HG02870 (cell line): ENCODE results near the gene TUT4.
"Not testable (repeated sequence)": the region's sequence is repeated elsewhere in the genome, so short reads cannot be mapped to it uniquely, and the experiment has no call there.

ENCODE experiments used
- ATAC-seq: cut with Tn5 transposase; IDR thresholded peaks from one replicate; pipeline ENCODE4 v1.9.1; 2021; ENCODE audit warnings: mild to moderate bottlenecking, moderate library complexity; ENCODE audit not compliant: unreplicated experiment

Gene TUT4

GRCh38 chr1:52552505-52553361 lies at the start of gene TUT4:
TSS of gene TUT4 (minus strand) at chr1:52553092. CDS start at chr1:52526280, 26,812 bp downstream.
- peak; percentile 25 for ATAC-seq

GRCh38 chr1:52601991-52602855 lies 49.3 kb upstream of the TUT4 start, which contains the start of gene GPX7:
TSS of gene GPX7 (plus strand) at chr1:52602371. CDS start at chr1:52602410, 39 bp downstream.
- ATAC-seq = no peak

GRCh38 chr1:52601519-52601918 lies 48.6 kb upstream of the TUT4 start:
- ATAC-seq = no peak

GRCh38 chr1:52600533-52601179 lies 47.8 kb upstream of the TUT4 start:
- ATAC-seq = no peak

- ATAC-seq = no peak
Measured at GRCh38 chr1:52599236-52599635, 46.3 kb upstream of the TUT4 start.

- ATAC-seq = no peak
Measured at GRCh38 chr1:52598729-52599128, 45.8 kb upstream of the TUT4 start.

GRCh38 chr1:52597912-52598311 lies 45.0 kb upstream of the TUT4 start:
- ATAC-seq = no peak

GRCh38 chr1:52595061-52595460 lies 42.2 kb upstream of the TUT4 start:
- no peak for ATAC-seq

- no peak for ATAC-seq
Measured at GRCh38 chr1:52593495-52593894, 40.6 kb upstream of the TUT4 start.

GRCh38 chr1:52592637-52593323 lies 39.9 kb upstream of the TUT4 start:
- ATAC-seq = no peak

GRCh38 chr1:52590266-52590665 lies 37.4 kb upstream of the TUT4 start:
- ATAC-seq = no peak

GRCh38 chr1:52588535-52588934 lies 35.6 kb upstream of the TUT4 start:
- ATAC-seq = no peak

- no peak for ATAC-seq
Measured at GRCh38 chr1:52588027-52588426, 35.1 kb upstream of the TUT4 start.

GRCh38 chr1:52585474-52585873 lies 32.6 kb upstream of the TUT4 start:
- ATAC-seq = no peak

GRCh38 chr1:52582116-52582696 lies 29.3 kb upstream of the TUT4 start:
- no peak for ATAC-seq

GRCh38 chr1:52580283-52580682 lies 27.4 kb upstream of the TUT4 start:
- ATAC-seq = no peak

GRCh38 chr1:52579415-52579814 lies 26.5 kb upstream of the TUT4 start:
- no peak for ATAC-seq

GRCh38 chr1:52578066-52578465 lies 25.2 kb upstream of the TUT4 start:
- not testable (repeated sequence) for ATAC-seq

- no peak for ATAC-seq
Measured at GRCh38 chr1:52576074-52576473, 23.2 kb upstream of the TUT4 start.

- ATAC-seq = no peak
Measured at GRCh38 chr1:52574594-52574993, 21.7 kb upstream of the TUT4 start.
